ENCODE results near the gene MAEA. TPM values are rescaled to one million over a fixed set of nuclear protein-coding genes. Genes with fewer than 3 reads are reported as not detected.

MAEA gene
- total RNA-seq, 2 donors from 2014 or later = 76.0 to 110 TPM

- H3K27me3 ChIP-seq (replicated peaks; ENCODE audit: insufficient read depth) = no peaks in the 10 kb centered on the region
- TF ChIP-seq POLR2A (IDR thresholded peaks at IDR 0.05) = no peak
- no peak for TF ChIP-seq POLR2AphosphoS5 (IDR thresholded peaks at IDR 0.05)
- no peak for TF ChIP-seq CTCF (IDR thresholded peaks at IDR 0.05)
- no peak overlapping the region for H3K27ac ChIP-seq
- intact Hi-C loops (cut with DNase I) = loop anchor here (5.0 kb wide), 1 partner anchor 52 kb away; the partner anchor contains the start of gene UVSSA
- no peak overlapping the region for H3K4me3 ChIP-seq
- H3K36me3 ChIP-seq = no peaks in the 10 kb centered on the region
- H3K4me1 ChIP-seq (replicated peaks) = peaks cover 7% of the 10 kb centered on the region
- no peaks in the 10 kb centered on the region for H3K9me3 ChIP-seq
- no peak for DNase-seq (ENCODE audit: low spot score)
- WGBS = 44% methylated on average over 10 of the region's 10 CpGs
Observed at GRCh38 chr4:1294891-1295290, 5.2 kb downstream of the MAEA start.

DNA sequence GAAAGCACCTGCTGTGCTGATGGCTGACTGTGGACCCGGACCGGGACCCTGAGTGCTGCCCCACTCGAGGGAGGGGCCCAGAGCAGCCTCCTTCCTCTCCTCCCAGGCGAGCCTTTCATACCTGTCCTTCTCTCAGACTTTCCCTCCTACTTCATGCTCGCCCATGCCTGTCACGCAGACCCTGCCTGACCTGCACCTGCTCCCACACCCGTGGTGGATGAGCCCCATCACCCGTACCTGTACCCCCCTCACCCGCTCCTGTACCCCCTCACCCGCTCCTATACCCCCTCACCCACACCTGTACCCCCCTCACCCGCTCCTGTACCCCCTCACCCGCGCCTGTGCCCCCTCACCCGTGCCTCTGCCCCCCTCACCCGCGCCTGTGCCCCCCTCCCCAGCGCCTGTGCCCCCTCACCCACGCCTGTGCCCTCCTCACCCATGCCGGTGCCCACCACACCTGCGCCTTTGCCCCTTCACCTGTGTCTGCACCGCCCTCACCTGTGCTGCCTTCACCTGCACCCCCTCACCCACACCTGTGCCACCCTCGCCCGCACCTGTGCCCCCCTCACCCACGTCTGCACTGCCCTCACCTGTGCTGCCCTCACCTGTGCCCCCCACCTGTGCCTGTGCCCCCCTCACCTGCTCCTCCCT, 5.8 kb downstream of the MAEA start:
- no peaks in the 10 kb centered on the region for H3K9me3 ChIP-seq
- 77% methylated on average over 22 of the region's 24 CpGs for WGBS
- DNase-seq (ENCODE audit: low spot score) = no peak
- TF ChIP-seq POLR2A (IDR thresholded peaks at IDR 0.05) = no peak
- TF ChIP-seq CTCF (IDR thresholded peaks at IDR 0.05) = no peak
- no peak for TF ChIP-seq POLR2AphosphoS5 (IDR thresholded peaks at IDR 0.05)
- no peak overlapping the region for H3K27ac ChIP-seq
- H3K36me3 ChIP-seq = no peaks in the 10 kb centered on the region
- H3K4me1 ChIP-seq (replicated peaks) = peaks cover 7% of the 10 kb centered on the region
- H3K27me3 ChIP-seq (replicated peaks; ENCODE audit: insufficient read depth) = no peaks in the 10 kb centered on the region
- intact Hi-C loops (cut with DNase I) = no loop called here
- no peak overlapping the region for H3K4me3 ChIP-seq

- H3K27me3 ChIP-seq (replicated peaks; ENCODE audit: insufficient read depth) = no peaks in the 10 kb centered on the region
- intact Hi-C loops (cut with DNase I) = no loop called here
- no peaks in the 10 kb centered on the region for H3K36me3 ChIP-seq
- H3K27ac ChIP-seq = no peak overlapping the region
- no peaks in the 10 kb centered on the region for H3K9me3 ChIP-seq
- WGBS = 55% methylated on average over 18 of the region's 18 CpGs
- no peak for DNase-seq (ENCODE audit: low spot score)
- no peaks in the 10 kb centered on the region for H3K4me1 ChIP-seq (replicated peaks)
- H3K4me3 ChIP-seq = no peak overlapping the region
- TF ChIP-seq CTCF (IDR thresholded peaks at IDR 0.05) (no peak), POLR2AphosphoS5 (IDR thresholded peaks at IDR 0.05) (no peak), POLR2A (IDR thresholded peaks at IDR 0.05) (no peak)
Observed at GRCh38 chr4:1296324-1297022, 6.8 kb downstream of the MAEA start.

DNA sequence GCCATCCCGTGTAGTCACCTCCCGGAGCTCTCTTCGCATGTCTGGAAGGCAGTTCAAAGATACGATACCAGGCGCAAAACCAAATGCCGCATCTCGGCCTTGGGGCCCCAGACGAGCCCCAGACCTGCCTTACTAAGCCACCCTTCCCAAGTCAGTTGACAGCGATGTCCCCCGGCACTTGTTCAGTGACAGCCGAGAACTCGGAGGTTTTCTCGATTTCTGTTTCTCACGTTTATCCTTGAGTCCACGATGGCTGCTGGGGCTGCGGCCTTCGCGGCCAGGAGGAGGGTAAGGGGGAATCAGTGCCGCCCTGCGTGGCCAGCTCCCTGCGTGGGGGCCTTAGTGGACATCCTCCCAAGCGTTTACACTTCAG, 7.3 kb downstream of the MAEA start:
- no peaks in the 10 kb centered on the region for H3K4me1 ChIP-seq (replicated peaks)

More for the DNA sequence above, 7.3 kb downstream of the MAEA start:
- DNase-seq (ENCODE audit: low spot score) = no peak
- intact Hi-C loops (cut with DNase I) = no loop called here
- H3K9me3 ChIP-seq = no peaks in the 10 kb centered on the region
- no peak for TF ChIP-seq CTCF (IDR thresholded peaks at IDR 0.05)
- no peak overlapping the region for H3K4me3 ChIP-seq
- H3K27ac ChIP-seq = no peak overlapping the region
- WGBS = 63% methylated on average over 22 of the region's 22 CpGs
- H3K27me3 ChIP-seq (replicated peaks; ENCODE audit: insufficient read depth) = no peaks in the 10 kb centered on the region
- H3K36me3 ChIP-seq = no peaks in the 10 kb centered on the region
